SK-N-SH treated with all-trans-retinoic acid at 6 μM for 48 hours (cell line): Measurements from ENCODE around the gene PSG4.
"Not testable (repeated sequence)": the region's sequence is repeated elsewhere in the genome, so short reads cannot be mapped to it uniquely, and the experiment has no call there.

Experiments
- ARNTL ChIP-seq: fragments of 450-650 bp; formaldehyde crosslinking; IDR thresholded peaks from 2 replicates; pipeline ENCODE4 v1.5.0; 2020; ENCODE audit warnings: low read depth, mild to moderate bottlenecking, moderate library complexity, borderline replicate concordance
- BACH2 ChIP-seq: fragments of 250-450 bp; sonication (Bioruptor Pico); IDR thresholded peaks from 2 replicates; pipeline ENCODE4 v1.9.0; 2021; ENCODE audit warnings: mild to moderate bottlenecking, borderline replicate concordance
- CREB5 ChIP-seq: fragments of 250-450 bp; sonication (Bioruptor Pico); IDR thresholded peaks from 2 replicates; pipeline ENCODE4 v1.5.1; 2020; ENCODE audit warnings: low read depth, mild to moderate bottlenecking, moderate library complexity
- CSDC2 ChIP-seq: fragments of 250-450 bp; sonication (Bioruptor Pico); IDR thresholded peaks from 2 replicates; pipeline ENCODE4 v1.5.0; 2020; ENCODE audit warnings: mild to moderate bottlenecking, moderate library complexity
- ESRRG ChIP-seq: fragments of 250-450 bp; sonication (Bioruptor Pico); IDR thresholded peaks from 2 replicates; pipeline ENCODE4 v1.6.1; 2021; ENCODE audit warnings: mild to moderate bottlenecking
- PATZ1 ChIP-seq: fragments of 250-450 bp; sonication (Bioruptor Pico); IDR thresholded peaks from 2 replicates; pipeline ENCODE4 v1.8.0; 2020; ENCODE audit warnings: mild to moderate bottlenecking, moderate library complexity, borderline replicate concordance
- PPARA ChIP-seq: fragments of 250-450 bp; sonication (Bioruptor Pico); IDR thresholded peaks from 2 replicates; pipeline ENCODE4 v1.5.0; 2020; ENCODE audit warnings: mild to moderate bottlenecking, borderline replicate concordance
- RARB ChIP-seq: fragments of 250-450 bp; sonication (Bioruptor Pico); IDR thresholded peaks from 2 replicates; pipeline ENCODE4 v1.8.0; 2021; ENCODE audit warnings: mild to moderate bottlenecking, moderate library complexity
- SNAI2 ChIP-seq: fragments of 250-450 bp; sonication (Bioruptor Pico); IDR thresholded peaks from 2 replicates; pipeline ENCODE4 v1.5.0; 2020; ENCODE audit warnings: mild to moderate bottlenecking, moderate library complexity
- TCF4 ChIP-seq: fragments of 250-450 bp; sonication (Bioruptor Pico); IDR thresholded peaks from 2 replicates; pipeline ENCODE4 v1.8.0; 2021; ENCODE audit warnings: mild to moderate bottlenecking, moderate library complexity, borderline replicate concordance
- ZFP3 ChIP-seq: fragments of 250-450 bp; sonication (Bioruptor Pico); IDR thresholded peaks from 2 replicates; pipeline ENCODE4 v1.5.0; 2020; ENCODE audit warnings: mild to moderate bottlenecking, moderate library complexity
- ZNF8 ChIP-seq: fragments of 450-650 bp; formaldehyde crosslinking; IDR thresholded peaks from 2 replicates; pipeline ENCODE4 v1.5.0; 2020; ENCODE audit warnings: mild to moderate bottlenecking, moderate library complexity
- TF ChIP-seq, protein P1 (sequence below): fragments of 250-450 bp; sonication (Bioruptor Pico); IDR thresholded peaks from 2 replicates; pipeline ENCODE4 v1.8.0; 2021; ENCODE audit warnings: low read depth, mild to moderate bottlenecking, moderate library complexity, borderline replicate concordance
- TF ChIP-seq, protein P2 (sequence below): fragments of 250-450 bp; sonication (Bioruptor Pico); IDR thresholded peaks from 2 replicates; pipeline ENCODE4 v1.5.1; 2021; ENCODE audit warnings: mild to moderate bottlenecking, moderate library complexity

- TF ChIP-seq ZFP3 (CRISPR knock-in tag); ZNF8 (CRISPR knock-in tag); CREB5; CSDC2 (CRISPR knock-in tag); BACH2 (CRISPR knock-in tag); PPARA; SNAI2 (CRISPR knock-in tag); ESRRG; TCF4 (CRISPR knock-in tag); ARNTL; RARB (CRISPR knock-in tag); PATZ1 (CRISPR knock-in tag): not testable (repeated sequence)
- TF ChIP-seq, protein P1, sequence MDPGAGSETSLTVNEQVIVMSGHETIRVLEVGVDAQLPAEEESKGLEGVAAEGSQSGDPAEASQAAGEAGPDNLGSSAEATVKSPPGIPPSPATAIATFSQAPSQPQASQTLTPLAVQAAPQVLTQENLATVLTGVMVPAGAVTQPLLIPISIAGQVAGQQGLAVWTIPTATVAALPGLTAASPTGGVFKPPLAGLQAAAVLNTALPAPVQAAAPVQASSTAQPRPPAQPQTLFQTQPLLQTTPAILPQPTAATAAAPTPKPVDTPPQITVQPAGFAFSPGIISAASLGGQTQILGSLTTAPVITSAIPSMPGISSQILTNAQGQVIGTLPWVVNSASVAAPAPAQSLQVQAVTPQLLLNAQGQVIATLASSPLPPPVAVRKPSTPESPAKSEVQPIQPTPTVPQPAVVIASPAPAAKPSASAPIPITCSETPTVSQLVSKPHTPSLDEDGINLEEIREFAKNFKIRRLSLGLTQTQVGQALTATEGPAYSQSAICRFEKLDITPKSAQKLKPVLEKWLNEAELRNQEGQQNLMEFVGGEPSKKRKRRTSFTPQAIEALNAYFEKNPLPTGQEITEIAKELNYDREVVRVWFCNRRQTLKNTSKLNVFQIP = not testable (repeated sequence)
- TF ChIP-seq, protein P2, sequence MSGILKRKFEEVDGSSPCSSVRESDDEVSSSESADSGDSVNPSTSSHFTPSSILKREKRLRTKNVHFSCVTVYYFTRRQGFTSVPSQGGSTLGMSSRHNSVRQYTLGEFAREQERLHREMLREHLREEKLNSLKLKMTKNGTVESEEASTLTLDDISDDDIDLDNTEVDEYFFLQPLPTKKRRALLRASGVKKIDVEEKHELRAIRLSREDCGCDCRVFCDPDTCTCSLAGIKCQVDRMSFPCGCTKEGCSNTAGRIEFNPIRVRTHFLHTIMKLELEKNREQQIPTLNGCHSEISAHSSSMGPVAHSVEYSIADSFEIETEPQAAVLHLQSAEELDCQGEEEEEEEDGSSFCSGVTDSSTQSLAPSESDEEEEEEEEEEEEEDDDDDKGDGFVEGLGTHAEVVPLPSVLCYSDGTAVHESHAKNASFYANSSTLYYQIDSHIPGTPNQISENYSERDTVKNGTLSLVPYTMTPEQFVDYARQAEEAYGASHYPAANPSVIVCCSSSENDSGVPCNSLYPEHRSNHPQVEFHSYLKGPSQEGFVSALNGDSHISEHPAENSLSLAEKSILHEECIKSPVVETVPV (CRISPR knock-in tag) = not testable (repeated sequence)
These were observed 46.0 kb upstream of the PSG4 start for GRCh38 chr19:43251428-43251827.
